Astrocyte of the cerebellum (primary cell): ENCODE results near the gene AFAP1L1.
A peak's percentile ranks its signal among the peaks of the same experiment; 100 is the strongest.

Experiments
- DNase-seq: peaks from one replicate; pipeline ENCODE4 v3.0.0-alpha.2; 2011; ENCODE audit warnings: low read depth
- H3K4me3 ChIP-seq: 2 replicates; pipeline ENCODE4 v1.5.1; 2011; ENCODE audit warnings: mild to moderate bottlenecking, low read depth, low read length, moderate library complexity
- CTCF ChIP-seq: IDR thresholded peaks from 2 replicates; pipeline ENCODE4 v1.5.1; 2012; ENCODE audit warnings: low read length, low read depth, moderate library complexity, mild to moderate bottlenecking; ENCODE audit errors: missing control alignments
- in situ Hi-C: cut with HindIII; loops from 2 replicates; pipeline ENCODE4 v1.10.0; 2017; ENCODE audit warnings: low sequenced_read_pairs

Gene AFAP1L1

GRCh38 chr5:149324641-149325040 lies 53.0 kb downstream of the AFAP1L1 start:
- DNase-seq = no peak
- no peak for TF ChIP-seq CTCF
- no peak overlapping the region for H3K4me3 ChIP-seq
- in situ Hi-C loops = loop anchor here (5.0 kb wide), 1 partner anchor 33 kb away; the partner anchor contains the start of gene PCYOX1L

GRCh38 chr5:149325166-149325735 lies 53.6 kb downstream of the AFAP1L1 start:
- in situ Hi-C loops = no loop called here
- no peak for TF ChIP-seq CTCF
- no peak for DNase-seq

GRCh38 chr5:149325894-149326293 lies 54.2 kb downstream of the AFAP1L1 start:
- no peak for TF ChIP-seq CTCF
- in situ Hi-C loops = no loop called here
- no peak overlapping the region for H3K4me3 ChIP-seq
- DNase-seq = peak; percentile 36

More at GRCh38 chr5:149325166-149325735, 53.6 kb downstream of the AFAP1L1 start:
- no peak overlapping the region for H3K4me3 ChIP-seq

GRCh38 chr5:149326611-149327010 lies 55.0 kb downstream of the AFAP1L1 start:
- DNase-seq = no peak
- in situ Hi-C loops = no loop called here
- no peak overlapping the region for H3K4me3 ChIP-seq
- no peak for TF ChIP-seq CTCF

GRCh38 chr5:149328177-149328576 lies 56.5 kb downstream of the AFAP1L1 start:
- TF ChIP-seq CTCF = no peak
- in situ Hi-C loops = no loop called here
- H3K4me3 ChIP-seq = no peak overlapping the region
- DNase-seq = no peak

GRCh38 chr5:149333711-149334443 lies 62.2 kb downstream of the AFAP1L1 start:
- no peak for DNase-seq
- no peak overlapping the region for H3K4me3 ChIP-seq
- TF ChIP-seq CTCF = no peak
- in situ Hi-C loops = no loop called here
